GM12891 (cell line): ENCODE measurements around the gene CYP20A1.

Experiments
- POLR2A ChIP-seq: IDR thresholded peaks from 2 replicates; pipeline ENCODE4 v1.6.1; 2011; ENCODE audit warnings: low read depth, low read length, control low read depth
- POLR2AphosphoS5 ChIP-seq: IDR thresholded peaks from 2 replicates; pipeline ENCODE4 v1.6.1; 2011; ENCODE audit warnings: low read depth, low read length, control low read depth
- POU2F2 ChIP-seq: IDR thresholded peaks from 2 replicates; pipeline ENCODE4 v1.6.1; 2011; ENCODE audit warnings: low read depth, mild to moderate bottlenecking, control low read depth, low read length, moderate library complexity
- SPI1 ChIP-seq: IDR thresholded peaks from 2 replicates; pipeline ENCODE4 v1.6.1; 2011; ENCODE audit warnings: low read depth, low read length, control low read depth
- TAF1 ChIP-seq: IDR thresholded peaks from 2 replicates; pipeline ENCODE4 v1.6.1; 2011; ENCODE audit warnings: low read depth, low read length, control low read depth

- TF ChIP-seq TAF1 (no peak), POLR2AphosphoS5 (no peak), POLR2A (no peak), SPI1 (no peak), POU2F2 (no peak)
Observed at GRCh38 chr2:203252818-203253217, 14.0 kb downstream of the CYP20A1 start.
